Vagina (tissue), 2 donors: ENCODE data around the gene ADIG.

Experiments
- POLR2A ChIP-seq, 2 donors: fragments of 450-650 bp; IDR thresholded peaks; one replicate each; pipeline ENCODE4 v1.6.1; 2017; ENCODE audit warnings: antibody characterized with exemption in 2 of 2, mild to moderate bottlenecking in 2 of 2, moderate library complexity in 2 of 2
- POLR2AphosphoS5 ChIP-seq, 2 donors: sonication (generic); formaldehyde crosslinking; IDR thresholded peaks; one replicate each; pipeline ENCODE4 v1.9.0; 2017; ENCODE audit warnings: antibody characterized with exemption in 2 of 2, mild to moderate bottlenecking in 2 of 2, low read depth in 1 of 2; ENCODE audit not compliant: insufficient read depth in 1 of 2
- TF ChIP-seq, protein P1 (sequence below), 3 experiments: fragments of 450-650 bp in 2 of 3; fragments of 200-600 bp in 1 of 3; sonication (generic) in 1 of 3; IDR thresholded peaks; one replicate each; pipeline ENCODE4 v1.5.1; 2017 to 2019; ENCODE audit warnings: antibody characterized with exemption in 3 of 3, mild to moderate bottlenecking in 2 of 3, moderate library complexity in 2 of 3

DNA sequence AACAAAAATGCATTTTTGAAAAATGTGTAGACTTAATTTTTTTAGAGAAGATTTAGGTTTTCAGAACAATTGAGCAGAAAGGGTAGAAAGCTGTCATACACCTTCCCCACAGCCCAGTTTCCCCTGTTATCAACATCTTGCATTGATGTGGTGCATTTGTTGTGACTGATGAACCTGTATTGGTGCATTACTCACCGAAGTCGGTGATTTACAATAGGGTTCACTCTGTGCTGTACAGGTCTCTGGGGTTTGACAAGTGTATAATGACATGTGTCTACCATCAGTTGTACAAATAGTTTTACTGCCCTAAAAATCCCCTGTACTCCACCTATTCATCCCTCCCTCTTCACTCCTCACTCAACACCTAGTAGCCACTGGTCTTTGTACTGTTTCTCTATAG lies 23.8 kb upstream of the ADIG start:
- TF ChIP-seq, protein P1, sequence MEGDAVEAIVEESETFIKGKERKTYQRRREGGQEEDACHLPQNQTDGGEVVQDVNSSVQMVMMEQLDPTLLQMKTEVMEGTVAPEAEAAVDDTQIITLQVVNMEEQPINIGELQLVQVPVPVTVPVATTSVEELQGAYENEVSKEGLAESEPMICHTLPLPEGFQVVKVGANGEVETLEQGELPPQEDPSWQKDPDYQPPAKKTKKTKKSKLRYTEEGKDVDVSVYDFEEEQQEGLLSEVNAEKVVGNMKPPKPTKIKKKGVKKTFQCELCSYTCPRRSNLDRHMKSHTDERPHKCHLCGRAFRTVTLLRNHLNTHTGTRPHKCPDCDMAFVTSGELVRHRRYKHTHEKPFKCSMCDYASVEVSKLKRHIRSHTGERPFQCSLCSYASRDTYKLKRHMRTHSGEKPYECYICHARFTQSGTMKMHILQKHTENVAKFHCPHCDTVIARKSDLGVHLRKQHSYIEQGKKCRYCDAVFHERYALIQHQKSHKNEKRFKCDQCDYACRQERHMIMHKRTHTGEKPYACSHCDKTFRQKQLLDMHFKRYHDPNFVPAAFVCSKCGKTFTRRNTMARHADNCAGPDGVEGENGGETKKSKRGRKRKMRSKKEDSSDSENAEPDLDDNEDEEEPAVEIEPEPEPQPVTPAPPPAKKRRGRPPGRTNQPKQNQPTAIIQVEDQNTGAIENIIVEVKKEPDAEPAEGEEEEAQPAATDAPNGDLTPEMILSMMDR (IDR thresholded peaks at IDR 0.05) = no peak
- no peak for TF ChIP-seq POLR2A (IDR thresholded peaks at IDR 0.05)
- TF ChIP-seq POLR2AphosphoS5 (IDR thresholded peaks at IDR 0.05; ENCODE audit: insufficient read depth in 1 of 2, low read depth in 1 of 2) = no peak
